ENCODE data around the gene RASSF6.

DNA sequence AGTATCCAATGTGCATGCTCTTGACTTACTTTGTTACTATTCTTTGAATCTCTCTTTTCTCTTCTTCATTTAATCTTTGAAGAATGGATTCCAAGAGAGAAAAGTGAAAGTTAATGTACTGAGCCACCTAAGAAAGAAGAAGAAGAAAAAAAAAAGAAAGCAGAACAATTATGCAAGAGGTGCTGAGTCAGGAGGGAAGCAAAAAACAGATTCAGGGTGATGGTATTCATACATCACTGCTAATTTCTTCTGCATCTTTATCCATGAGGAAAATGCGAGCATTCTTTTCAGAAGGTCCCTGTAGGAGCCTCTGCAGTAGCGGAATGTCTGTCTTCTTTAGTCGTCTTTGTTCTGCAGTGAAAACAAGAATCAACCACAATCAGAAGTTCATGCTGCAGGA is 43.9 kb downstream of the RASSF6 start:
- TF ChIP-seq ELF4 (CRISPR knock-in tag; IDR thresholded peaks at IDR 0.05; ENCODE audit: low read depth) (no peak), ZNF232 (CRISPR knock-in tag; IDR thresholded peaks at IDR 0.05) (no peak), ETV6 (CRISPR knock-in tag; IDR thresholded peaks at IDR 0.05) (no peak), ATF1 (CRISPR knock-in tag; IDR thresholded peaks at IDR 0.05) (no peak), ZNF317 (CRISPR knock-in tag; IDR thresholded peaks at IDR 0.05; ENCODE audit: borderline replicate concordance, low read depth) (no peak)
- TF ChIP-seq, protein P1, sequence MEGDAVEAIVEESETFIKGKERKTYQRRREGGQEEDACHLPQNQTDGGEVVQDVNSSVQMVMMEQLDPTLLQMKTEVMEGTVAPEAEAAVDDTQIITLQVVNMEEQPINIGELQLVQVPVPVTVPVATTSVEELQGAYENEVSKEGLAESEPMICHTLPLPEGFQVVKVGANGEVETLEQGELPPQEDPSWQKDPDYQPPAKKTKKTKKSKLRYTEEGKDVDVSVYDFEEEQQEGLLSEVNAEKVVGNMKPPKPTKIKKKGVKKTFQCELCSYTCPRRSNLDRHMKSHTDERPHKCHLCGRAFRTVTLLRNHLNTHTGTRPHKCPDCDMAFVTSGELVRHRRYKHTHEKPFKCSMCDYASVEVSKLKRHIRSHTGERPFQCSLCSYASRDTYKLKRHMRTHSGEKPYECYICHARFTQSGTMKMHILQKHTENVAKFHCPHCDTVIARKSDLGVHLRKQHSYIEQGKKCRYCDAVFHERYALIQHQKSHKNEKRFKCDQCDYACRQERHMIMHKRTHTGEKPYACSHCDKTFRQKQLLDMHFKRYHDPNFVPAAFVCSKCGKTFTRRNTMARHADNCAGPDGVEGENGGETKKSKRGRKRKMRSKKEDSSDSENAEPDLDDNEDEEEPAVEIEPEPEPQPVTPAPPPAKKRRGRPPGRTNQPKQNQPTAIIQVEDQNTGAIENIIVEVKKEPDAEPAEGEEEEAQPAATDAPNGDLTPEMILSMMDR (IDR thresholded peaks at IDR 0.05): no peak
- TF ChIP-seq, protein P2, sequence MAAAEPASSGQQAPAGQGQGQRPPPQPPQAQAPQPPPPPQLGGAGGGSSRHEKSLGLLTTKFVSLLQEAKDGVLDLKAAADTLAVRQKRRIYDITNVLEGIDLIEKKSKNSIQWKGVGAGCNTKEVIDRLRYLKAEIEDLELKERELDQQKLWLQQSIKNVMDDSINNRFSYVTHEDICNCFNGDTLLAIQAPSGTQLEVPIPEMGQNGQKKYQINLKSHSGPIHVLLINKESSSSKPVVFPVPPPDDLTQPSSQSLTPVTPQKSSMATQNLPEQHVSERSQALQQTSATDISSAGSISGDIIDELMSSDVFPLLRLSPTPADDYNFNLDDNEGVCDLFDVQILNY (CRISPR knock-in tag; IDR thresholded peaks at IDR 0.05): no peak
- TF ChIP-seq, protein P3, sequence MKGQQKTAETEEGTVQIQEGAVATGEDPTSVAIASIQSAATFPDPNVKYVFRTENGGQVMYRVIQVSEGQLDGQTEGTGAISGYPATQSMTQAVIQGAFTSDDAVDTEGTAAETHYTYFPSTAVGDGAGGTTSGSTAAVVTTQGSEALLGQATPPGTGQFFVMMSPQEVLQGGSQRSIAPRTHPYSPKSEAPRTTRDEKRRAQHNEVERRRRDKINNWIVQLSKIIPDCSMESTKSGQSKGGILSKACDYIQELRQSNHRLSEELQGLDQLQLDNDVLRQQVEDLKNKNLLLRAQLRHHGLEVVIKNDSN (CRISPR knock-in tag; IDR thresholded peaks at IDR 0.05): no peak

Data from WTC11 (cell line).